Fibroblast of the aortic adventitia (primary cell): ENCODE measurements around the gene RELN. TPM values are rescaled to one million over a fixed set of nuclear protein-coding genes. Genes with fewer than 3 reads are reported as not detected.
A peak's percentile ranks its signal among the peaks of the same experiment; 100 is the strongest.

Experiments
- DNase-seq: peaks from one replicate; pipeline ENCODE4 v3.0.0-alpha.2; 2010; ENCODE audit warnings: low read depth
- H3K4me3 ChIP-seq: 2 replicates; pipeline ENCODE4 v1.5.1; 2011; ENCODE audit warnings: low read depth, mild to moderate bottlenecking, control low read depth, low read length, moderate library complexity
- CTCF ChIP-seq: IDR thresholded peaks from 2 replicates; pipeline ENCODE4 v1.5.1; 2011; ENCODE audit warnings: mild to moderate bottlenecking, low read length, control low read depth, inconsistent platforms; ENCODE audit not compliant: insufficient read depth
- total RNA-seq: library from RNA; depleted of rRNA; stranded (reverse); fragments of >200 nt; gene quantifications from 2 replicates; pipeline ENCODE4 v1.2.3, GENCODE V29; 2012; ENCODE audit warnings: low replicate concordance

RELN gene
- total RNA-seq, 1 donor: 88.7 TPM

GRCh38 chr7:103710247-103710646 lies 279.2 kb downstream of the RELN start:
- H3K4me3 ChIP-seq: no peak overlapping the region
- no peak for TF ChIP-seq CTCF
- DNase-seq: no peak

DNA sequence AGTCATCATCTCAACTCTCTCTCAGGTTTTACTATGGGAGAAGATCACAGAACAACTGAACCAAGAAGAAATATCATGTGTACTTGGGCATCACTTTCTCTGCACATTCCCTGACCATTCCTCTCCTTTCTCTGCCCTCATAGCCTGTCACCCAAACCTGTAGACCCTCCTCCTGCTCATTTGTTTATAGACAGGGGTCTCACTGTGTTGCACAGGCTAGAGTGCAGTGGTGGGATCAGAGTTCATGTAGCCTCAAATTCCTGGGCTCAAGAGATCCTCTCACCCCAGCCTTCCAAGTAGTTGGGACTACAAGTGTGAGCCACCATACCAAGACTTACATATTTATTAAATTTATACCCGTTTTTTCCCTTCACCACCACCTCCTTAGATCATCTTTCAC lies 282.7 kb downstream of the RELN start:
- TF ChIP-seq CTCF: no peak
- no peak for DNase-seq
- H3K4me3 ChIP-seq: no peak overlapping the region

DNA sequence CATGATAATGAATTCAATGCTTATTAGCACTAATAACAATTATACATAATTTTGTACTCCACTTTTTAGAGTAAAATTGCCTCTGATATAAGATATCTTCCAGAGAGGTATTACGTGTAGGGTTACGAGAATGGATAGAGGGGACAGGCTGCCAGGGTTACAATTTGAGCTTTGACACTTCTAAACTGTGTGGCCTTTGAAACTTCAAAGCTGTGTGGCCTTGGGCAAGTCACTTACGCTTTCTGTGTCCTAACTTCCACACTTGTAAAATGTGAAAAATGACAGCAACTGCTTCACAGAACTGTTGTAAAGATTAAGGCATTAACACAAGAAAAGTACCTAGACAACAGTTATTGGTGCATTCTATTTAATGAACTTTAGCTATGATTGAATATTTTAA lies 283.9 kb downstream of the RELN start:
- no peak overlapping the region for H3K4me3 ChIP-seq
- no peak for TF ChIP-seq CTCF
- DNase-seq: no peak

DNA sequence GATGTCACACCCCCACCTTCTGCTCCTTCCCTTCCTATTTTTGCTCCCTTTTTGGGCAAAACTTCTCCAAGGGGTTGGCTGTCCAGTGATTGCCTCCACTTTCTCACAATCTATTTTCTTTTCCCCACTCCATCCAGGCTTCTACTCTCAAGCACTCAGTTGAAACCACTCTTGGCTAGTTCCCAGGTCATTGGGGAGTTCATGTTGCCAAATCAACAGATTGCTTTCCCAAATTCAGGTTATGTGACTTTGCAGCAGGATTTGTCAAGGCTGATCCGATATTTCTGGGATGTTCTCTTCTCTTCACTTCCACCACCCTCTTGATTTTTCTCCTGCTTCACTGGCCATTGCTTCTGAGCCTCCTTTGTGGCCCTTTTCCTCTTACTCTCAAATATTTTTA lies 284.8 kb downstream of the RELN start:
- TF ChIP-seq CTCF: no peak
- no peak overlapping the region for H3K4me3 ChIP-seq
- DNase-seq: peak; percentile 31

GRCh38 chr7:103702982-103703381 lies 286.5 kb downstream of the RELN start:
- no peak for DNase-seq
- no peak overlapping the region for H3K4me3 ChIP-seq
- TF ChIP-seq CTCF: no peak

- DNase-seq: no peak
- H3K4me3 ChIP-seq: no peak overlapping the region
- no peak for TF ChIP-seq CTCF
These were observed 287.0 kb downstream of the RELN start for GRCh38 chr7:103702454-103702853.

DNA sequence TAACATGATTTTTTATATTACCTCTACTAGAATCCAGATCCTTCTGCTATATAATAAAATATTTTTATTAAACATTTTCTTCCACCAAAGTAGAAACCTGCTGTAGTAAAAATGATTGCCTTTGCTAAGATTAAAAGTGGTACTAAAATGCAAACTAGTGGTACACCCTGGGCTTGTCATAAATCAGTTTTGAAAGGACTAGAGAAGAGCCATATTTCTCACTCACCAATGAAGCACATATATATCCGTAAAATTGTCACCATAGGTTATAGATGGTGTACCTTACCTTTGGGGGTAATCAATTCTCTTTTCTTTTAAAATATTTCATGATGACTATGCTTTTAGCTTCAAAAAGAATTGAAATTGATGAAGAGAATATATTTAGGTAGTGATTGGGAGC lies 290.4 kb downstream of the RELN start:
- no peak for TF ChIP-seq CTCF
- no peak overlapping the region for H3K4me3 ChIP-seq
- no peak for DNase-seq
